Hepatocyte (in vitro differentiated cells): ENCODE data around the gene RAB43. TPM values are rescaled to one million over a fixed set of nuclear protein-coding genes. Genes with fewer than 3 reads are reported as not detected.

Experiments used
- DNase-seq: peaks from one replicate; pipeline ENCODE4 v3.0.0-alpha.2; 2016; ENCODE audit warnings: low spot score
- H2AFZ ChIP-seq: fragments of 200-600 bp; sonication (generic); 2 replicates; pipeline ENCODE4 v1.6.0; 2016; ENCODE audit warnings: antibody characterized with exemption, mild to moderate bottlenecking
- H3K27ac ChIP-seq: fragments of 200-600 bp; sonication (generic); 2 replicates; pipeline ENCODE4 v1.5.1; 2016; ENCODE audit warnings: mild to moderate bottlenecking
- H3K27me3 ChIP-seq: fragments of 200-600 bp; sonication (generic); 2 replicates; pipeline ENCODE4 v1.6.1; 2016
- H3K36me3 ChIP-seq: fragments of 200-600 bp; sonication (generic); replicated peaks from 2 replicates; pipeline ENCODE4 v1.5.1; 2016; ENCODE audit warnings: low read depth; ENCODE audit not compliant: insufficient read depth
- H3K4me1 ChIP-seq: fragments of 200-600 bp; sonication (generic); 2 replicates; pipeline ENCODE4 v1.5.1; 2016; ENCODE audit warnings: mild to moderate bottlenecking, moderate library complexity; ENCODE audit not compliant: insufficient read depth
- H3K4me2 ChIP-seq: fragments of 200-600 bp; sonication (generic); 2 replicates; pipeline ENCODE4 v1.6.0; 2016
- H3K4me3 ChIP-seq: fragments of 200-600 bp; sonication (generic); 2 replicates; pipeline ENCODE4 v1.5.1; 2016; ENCODE audit warnings: mild to moderate bottlenecking
- H3K79me2 ChIP-seq: fragments of 200-600 bp; sonication (generic); 2 replicates; pipeline ENCODE4 v1.6.0; 2017; ENCODE audit warnings: mild to moderate bottlenecking
- H3K9me2 ChIP-seq: fragments of 200-600 bp; sonication (generic); replicated peaks from 2 replicates; pipeline ENCODE4 v1.6.0; 2017; ENCODE audit warnings: mild to moderate bottlenecking; ENCODE audit not compliant: insufficient read depth
- H3K9me3 ChIP-seq: fragments of 200-600 bp; sonication (generic); 2 replicates; pipeline ENCODE4 v1.5.1; 2016; ENCODE audit warnings: low read depth, mild to moderate bottlenecking
- H4K20me1 ChIP-seq: fragments of 200-600 bp; sonication (generic); 2 replicates; pipeline ENCODE4 v1.6.0; 2016; ENCODE audit warnings: mild to moderate bottlenecking; ENCODE audit not compliant: insufficient read depth, poor library complexity, severe bottlenecking
- CTCF ChIP-seq: fragments of 200-600 bp; sonication (generic); IDR thresholded peaks from 2 replicates; pipeline ENCODE4 v1.5.1; 2016; ENCODE audit warnings: antibody characterized with exemption, mild to moderate bottlenecking; ENCODE audit not compliant: poor library complexity
- EZH2 ChIP-seq: fragments of 200-600 bp; sonication (generic); IDR thresholded peaks from 2 replicates; pipeline ENCODE4 v1.6.1; 2016; ENCODE audit warnings: antibody characterized with exemption, mild to moderate bottlenecking, borderline replicate concordance
- EZH2phosphoT487 ChIP-seq: fragments of 200-600 bp; sonication (generic); IDR thresholded peaks from one replicate; pipeline ENCODE4 v1.6.1; 2018; ENCODE audit warnings: antibody characterized with exemption, mild to moderate bottlenecking, low read depth, moderate library complexity; ENCODE audit not compliant: unreplicated experiment, severe bottlenecking
- WGBS: methylation state at CpG from one replicate; pipeline ENCODE4 v1.1.6; 2016; ENCODE audit warnings: low lambda C conversion rate; ENCODE audit errors: missing lambda C conversion rate; 5-methylcytosine and 5-hydroxymethylcytosine counted together
- polyA plus RNA-seq: library from polyadenylated mRNA; unstranded; fragments of >200 nt; fragmentation: Nextera tagmentation; extraction: Ambion mirVana; gene quantifications from 2 replicates; pipeline ENCODE4 v1.2.1, GENCODE V29; 2016
- total RNA-seq: library from RNA; depleted of rRNA; stranded (reverse); fragments of >200 nt; gene quantifications from 2 replicates; pipeline ENCODE4 v1.2.3, GENCODE V29; 2014

RAB43 gene
- total and polyA plus RNA-seq, 2 experiments from 2014 or later: 23.5 to 27.1 TPM

DNA sequence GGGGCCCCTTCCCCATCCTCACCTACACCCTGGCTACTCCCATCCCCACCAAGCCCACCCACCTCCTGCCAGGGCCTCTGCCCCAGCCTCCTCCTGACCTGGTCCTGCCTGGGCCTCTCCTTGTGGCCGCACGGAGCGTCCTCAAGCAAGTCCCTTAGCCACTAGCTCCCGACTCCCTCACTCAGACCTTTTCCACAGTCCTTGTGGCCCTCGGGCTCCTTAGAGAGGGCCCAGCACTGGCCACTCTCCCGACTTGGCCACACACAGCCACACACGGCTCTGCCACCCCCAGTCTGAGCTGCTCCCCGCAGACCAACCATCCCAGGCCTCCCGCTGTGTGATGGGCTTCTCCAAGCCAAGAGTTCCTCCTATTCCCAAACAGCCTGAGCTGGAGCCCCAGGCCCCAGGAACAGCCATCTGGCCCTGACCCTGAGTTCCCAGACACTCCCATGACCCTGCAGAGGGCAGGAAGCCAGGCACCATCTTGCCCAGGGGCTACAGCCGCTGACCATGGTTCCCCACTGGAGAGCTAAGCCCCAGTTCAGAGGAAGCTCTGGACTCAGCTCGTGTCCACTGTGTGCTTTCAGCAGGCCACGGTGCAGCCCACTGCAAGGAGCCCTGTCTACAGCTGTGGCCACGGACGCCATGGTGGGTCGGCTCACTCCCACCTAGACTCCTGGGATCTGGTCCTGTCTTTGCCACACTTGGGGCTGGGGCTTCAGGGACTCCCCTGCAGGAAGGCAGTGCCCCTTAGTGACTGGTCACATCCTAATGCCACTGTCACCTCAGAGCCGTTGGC is 7.0 kb upstream of the RAB43 start:
- no peak overlapping the region for H2AFZ ChIP-seq
- DNase-seq: no peak
- peaks cover 3% of the 10 kb centered on the region for H3K4me1 ChIP-seq
- TF ChIP-seq EZH2phosphoT487 (no peak), CTCF (no peak), EZH2 (no peak)
- no peaks in the 10 kb centered on the region for H4K20me1 ChIP-seq
- H3K27me3 ChIP-seq: no peaks in the 10 kb centered on the region
- no peaks in the 10 kb centered on the region for H3K9me3 ChIP-seq
- H3K4me2 ChIP-seq: no peak overlapping the region
- WGBS: 96% methylated on average over 16 of the region's 16 CpGs
- H3K4me3 ChIP-seq: no peak overlapping the region
- H3K27ac ChIP-seq: no peak overlapping the region
- no peaks in the 10 kb centered on the region for H3K9me2 ChIP-seq
- H3K36me3 ChIP-seq: no peaks in the 10 kb centered on the region
- H3K79me2 ChIP-seq: no peaks in the 10 kb centered on the region

DNA sequence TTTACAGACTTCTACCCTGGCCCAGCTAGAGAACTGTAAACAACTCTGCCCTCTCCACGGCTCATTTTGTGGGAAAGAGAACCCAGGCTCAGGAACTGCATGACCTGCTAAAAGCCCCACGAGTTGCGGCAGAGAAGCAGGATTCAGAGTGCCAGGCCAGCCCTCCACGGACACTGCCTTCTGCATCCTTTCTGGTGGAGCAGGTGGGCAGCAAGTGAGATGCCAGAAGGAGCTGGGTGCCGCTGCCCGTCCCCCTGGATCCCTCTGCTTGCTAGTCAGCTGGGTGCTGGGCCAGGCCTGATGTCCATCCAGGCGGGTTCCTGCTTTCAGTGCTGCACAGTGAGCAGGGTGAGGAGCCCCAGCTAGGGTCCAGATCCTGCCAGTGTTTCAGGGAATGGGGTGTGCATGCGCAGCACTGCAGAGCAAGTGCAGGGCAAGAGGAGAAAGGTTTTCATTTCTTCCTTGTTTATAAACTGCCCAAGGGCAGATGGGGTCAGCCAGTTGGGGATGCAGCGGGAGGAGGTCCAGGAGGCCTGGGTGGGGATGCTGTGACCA is 5.2 kb upstream of the RAB43 start:
- peaks cover 16% of the 10 kb centered on the region for H3K4me1 ChIP-seq
- H3K27ac ChIP-seq: no peak overlapping the region
- no peaks in the 10 kb centered on the region for H4K20me1 ChIP-seq
- WGBS: 93% methylated on average over 9 of the region's 9 CpGs
- DNase-seq: no peak
- H3K4me3 ChIP-seq: no peak overlapping the region
- no peak for TF ChIP-seq EZH2
- no peak for TF ChIP-seq CTCF
- TF ChIP-seq EZH2phosphoT487: no peak
- H3K9me2 ChIP-seq: no peaks in the 10 kb centered on the region
- no peaks in the 10 kb centered on the region for H3K36me3 ChIP-seq
- no peaks in the 10 kb centered on the region for H3K9me3 ChIP-seq
- H3K79me2 ChIP-seq: no peaks in the 10 kb centered on the region
- H3K27me3 ChIP-seq: no peaks in the 10 kb centered on the region
- H3K4me2 ChIP-seq: no peak overlapping the region
- H2AFZ ChIP-seq: no peak overlapping the region

DNA sequence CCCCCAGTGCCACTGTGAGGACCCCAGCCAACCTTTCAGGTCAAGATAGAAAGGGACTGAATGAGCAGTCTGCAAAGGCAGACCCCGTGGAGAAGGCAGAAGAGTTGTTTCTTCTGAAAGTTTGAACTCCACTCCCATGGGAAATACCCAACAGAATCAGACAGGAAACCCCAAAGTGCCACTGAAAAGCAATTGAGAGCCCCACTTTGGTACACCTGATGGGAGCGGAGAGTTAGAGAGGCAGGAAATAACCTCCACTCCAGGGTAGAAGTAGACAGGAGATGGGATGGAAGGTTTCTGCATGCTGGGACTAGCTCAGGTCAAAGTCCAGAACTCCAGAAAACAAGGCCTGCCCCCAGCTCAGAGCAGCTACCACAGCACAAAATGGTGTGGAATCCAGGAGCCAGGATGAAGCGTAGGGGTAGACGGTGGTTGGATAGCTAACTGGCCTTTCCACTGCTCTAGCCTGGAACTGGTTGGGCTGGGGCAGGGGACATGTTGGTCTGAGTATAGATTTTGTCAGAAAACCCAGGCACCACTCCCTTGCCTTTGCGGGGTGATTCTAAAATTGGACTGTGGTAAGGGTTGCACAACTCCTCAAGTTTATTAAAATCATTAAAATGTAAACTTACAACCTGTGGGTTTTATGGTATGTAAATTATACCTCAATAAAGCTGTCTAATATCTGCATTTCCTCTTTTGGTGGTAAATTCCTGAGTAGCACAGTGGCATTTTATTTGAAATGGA is 1.9 kb upstream of the RAB43 start:
- H3K9me2 ChIP-seq: no peaks in the 10 kb centered on the region
- peaks cover 18% of the 10 kb centered on the region for H3K79me2 ChIP-seq
- H4K20me1 ChIP-seq: peaks cover 6% of the 10 kb centered on the region
- WGBS: 59% methylated on average over 5 of the region's 5 CpGs
- peak overlapping the region; percentile 34 for H2AFZ ChIP-seq
- peak; percentile 45 for DNase-seq
- H3K4me3 ChIP-seq: no peak overlapping the region
- H3K27me3 ChIP-seq: no peaks in the 10 kb centered on the region
- H3K9me3 ChIP-seq: no peaks in the 10 kb centered on the region
- H3K27ac ChIP-seq: peak overlapping the region; percentile 87
- peaks cover 24% of the 10 kb centered on the region for H3K4me1 ChIP-seq
- peak overlapping the region; percentile 61 for H3K4me2 ChIP-seq
- TF ChIP-seq EZH2phosphoT487: no peak
- no peaks in the 10 kb centered on the region for H3K36me3 ChIP-seq
